ENCODE measurements around the gene COL6A5. TPM values are rescaled to one million over a fixed set of nuclear protein-coding genes. Genes with fewer than 3 reads are reported as not detected.

COL6A5 gene
- total RNA-seq, 4 donors from 2014 or later, result 0.04 TPM; not detected in 3

GRCh38 chr3:130533247-130533646 is 187.8 kb downstream of the COL6A5 start:
- Histone ChIP-seq H3K36me3 (no peaks in the 10 kb centered on the region), H3K4me1 (no peaks in the 10 kb centered on the region), H3K9me3 (no peaks in the 10 kb centered on the region), H3K27me3 (no peaks in the 10 kb centered on the region), H3K4me3 (no peak overlapping the region), H3K27ac (no peak overlapping the region)
- WGBS, 2 donors (ENCODE audit: low coverage in 1 of 2), result 69 to 74% methylated on average over 2 of the region's 2 CpGs
- TF ChIP-seq EP300 (IDR thresholded peaks at IDR 0.05) (no peak), POLR2AphosphoS5 (IDR thresholded peaks at IDR 0.05) (no peak), POLR2A (IDR thresholded peaks at IDR 0.05) (no peak), CTCF (IDR thresholded peaks at IDR 0.05) (no peak)
- ATAC-seq, result no peak

Other genes with a start within 250 kb of the COL6A5 start
- gene COL6A6, start 171.5 kb downstream of the COL6A5 start, total RNA-seq, result not detected

Data from gastroesophageal sphincter (tissue), 4 donors.